Measurements from ENCODE around the gene STAT5B. TPM values are rescaled to one million over a fixed set of nuclear protein-coding genes. Genes with fewer than 3 reads are reported as not detected.

STAT5B gene
- total RNA-seq, 1 donor: 23.0 TPM

DNA sequence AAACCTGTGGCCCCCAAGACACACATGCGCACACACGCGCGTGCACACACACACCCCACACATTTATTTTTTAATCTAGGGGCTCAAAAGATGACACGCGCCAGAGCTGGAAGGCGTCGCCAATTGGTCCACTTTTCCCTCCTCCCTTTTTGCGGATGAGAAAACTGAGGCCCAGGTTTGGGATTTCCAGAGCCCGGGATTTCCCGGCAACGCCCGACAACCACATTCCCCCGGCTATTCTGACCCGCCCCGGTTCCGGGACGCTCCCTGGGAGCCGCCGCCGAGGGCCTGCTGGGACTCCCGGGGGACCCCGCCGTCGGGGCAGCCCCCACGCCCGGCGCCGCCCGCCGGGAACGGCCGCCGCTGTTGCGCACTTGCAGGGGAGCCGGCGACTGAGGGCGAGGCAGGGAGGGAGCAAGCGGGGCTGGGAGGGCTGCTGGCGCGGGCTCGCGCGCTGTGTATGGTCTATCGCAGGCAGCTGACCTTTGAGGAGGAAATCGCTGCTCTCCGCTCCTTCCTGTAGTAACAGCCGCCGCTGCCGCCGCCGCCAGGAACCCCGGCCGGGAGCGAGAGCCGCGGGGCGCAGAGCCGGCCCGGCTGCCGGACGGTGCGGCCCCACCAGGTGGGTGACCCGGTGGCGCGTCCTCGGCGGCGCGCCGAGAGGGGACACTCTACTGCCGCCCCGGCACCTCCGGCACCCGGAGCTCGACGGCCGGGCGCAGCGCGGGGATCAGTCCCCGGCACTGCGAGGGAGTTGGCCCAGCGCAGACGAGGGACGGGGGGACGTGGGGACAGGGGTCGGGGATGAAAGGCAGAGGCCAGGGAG lies 12.0 kb upstream of the STAT5B start, which contains the start of gene STAT5A:
STAT5A (plus strand) TSS at position 522 of the 826 bp plus-strand sequence. CDS start 914 bp downstream, outside the sequence.
- TF ChIP-seq CTCF (IDR thresholded peaks at IDR 0.05; ENCODE audit: insufficient read depth, low read length): no peak
- peak within 1 kb of the TSS; percentile 65 for H3K4me3 ChIP-seq (ENCODE audit: low read depth, low read length)
- DNase-seq (ENCODE audit: low read depth): peak; percentile 84

GRCh38 chr17:42287305-42287976 lies 11.2 kb upstream of the STAT5B start:
- H3K4me3 ChIP-seq (ENCODE audit: low read depth, low read length): peak overlapping the region; percentile 65
- TF ChIP-seq CTCF (IDR thresholded peaks at IDR 0.05; ENCODE audit: insufficient read depth, low read length): no peak
- peak; percentile 33 for DNase-seq (ENCODE audit: low read depth)

DNA sequence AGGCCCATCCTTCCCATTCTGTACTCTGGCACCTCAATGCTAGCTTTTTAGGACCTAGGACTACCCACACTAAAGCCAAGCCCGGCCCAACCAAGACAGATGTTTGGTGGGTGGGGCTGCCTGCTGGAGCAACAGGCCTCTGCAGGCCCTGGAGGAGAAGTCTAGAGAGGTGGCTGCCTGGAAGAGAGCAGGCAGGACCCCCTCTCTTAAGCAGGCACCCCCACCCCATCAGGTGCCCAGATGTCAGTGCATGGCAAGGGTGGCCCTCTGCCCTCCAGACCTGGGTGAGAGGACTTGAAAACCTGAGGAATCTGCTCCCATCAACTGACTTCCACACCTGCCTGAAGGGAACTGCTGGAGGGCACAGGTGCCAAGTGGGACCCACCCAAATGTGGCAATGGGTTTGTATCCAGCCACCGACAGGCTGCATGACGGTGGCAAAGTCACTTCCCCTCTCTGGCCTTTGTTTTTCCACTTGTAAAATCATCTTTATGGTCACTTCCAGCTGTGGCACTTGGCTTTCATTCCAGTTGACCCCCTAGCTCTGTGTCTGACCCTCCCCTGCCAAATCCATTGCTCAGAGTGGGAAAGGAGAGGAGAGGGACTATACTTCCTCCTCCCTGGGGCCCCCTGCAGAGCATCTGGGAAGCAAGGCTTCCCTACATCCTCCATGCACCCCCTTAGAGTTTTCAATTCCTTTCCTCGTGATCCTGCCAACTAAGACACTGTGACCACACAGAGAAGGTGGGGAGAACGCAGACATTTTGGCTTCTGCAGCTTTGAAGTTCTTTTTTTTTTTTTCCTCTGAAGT lies 10.4 kb upstream of the STAT5B start:
- no peak for TF ChIP-seq CTCF (IDR thresholded peaks at IDR 0.05; ENCODE audit: insufficient read depth, low read length)
- H3K4me3 ChIP-seq (ENCODE audit: low read depth, low read length): peak overlapping the region; percentile 22
- DNase-seq (ENCODE audit: low read depth): no peak

DNA sequence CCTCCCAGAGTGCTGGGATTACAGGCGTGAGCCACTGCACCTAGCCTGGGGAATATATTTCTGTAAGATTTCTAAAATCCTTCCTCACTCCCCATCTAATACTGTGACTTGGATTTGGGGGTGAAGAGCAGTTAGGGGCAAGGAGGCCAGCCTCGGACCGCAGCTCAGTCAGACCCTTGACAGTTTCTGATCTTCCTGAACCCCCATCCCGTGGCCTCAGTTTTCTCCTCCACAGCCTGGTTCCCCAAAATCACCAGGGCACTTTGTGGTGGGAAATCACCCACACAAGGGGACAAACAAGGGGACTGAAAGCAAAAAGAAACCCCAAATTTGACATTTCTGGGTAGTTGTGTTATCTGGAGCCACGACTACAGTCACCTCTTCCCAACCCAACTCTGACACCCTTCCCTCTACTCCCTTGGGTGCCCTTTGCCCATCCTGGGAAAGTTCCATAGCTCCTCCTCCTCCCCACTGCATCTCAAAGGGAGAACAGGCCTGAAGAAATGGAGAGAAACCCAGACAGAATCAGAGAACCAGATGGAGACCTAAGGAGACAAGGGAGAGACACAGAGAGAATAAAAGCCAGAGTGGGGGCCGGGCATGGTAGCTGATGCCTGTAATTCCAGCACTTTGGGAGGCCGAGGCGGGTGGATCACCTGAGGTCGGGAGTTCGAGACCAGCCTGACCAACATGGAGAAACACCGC lies 9.3 kb upstream of the STAT5B start:
- no peak for DNase-seq (ENCODE audit: low read depth)
- H3K4me3 ChIP-seq (ENCODE audit: low read depth, low read length): no peak overlapping the region
- TF ChIP-seq CTCF (IDR thresholded peaks at IDR 0.05; ENCODE audit: insufficient read depth, low read length): no peak

- no peak for TF ChIP-seq CTCF (IDR thresholded peaks at IDR 0.05; ENCODE audit: insufficient read depth, low read length)
- no peak for DNase-seq (ENCODE audit: low read depth)
- no peak overlapping the region for H3K4me3 ChIP-seq (ENCODE audit: low read depth, low read length)
Observed at GRCh38 chr17:42284566-42284965, 8.4 kb upstream of the STAT5B start.

DNA sequence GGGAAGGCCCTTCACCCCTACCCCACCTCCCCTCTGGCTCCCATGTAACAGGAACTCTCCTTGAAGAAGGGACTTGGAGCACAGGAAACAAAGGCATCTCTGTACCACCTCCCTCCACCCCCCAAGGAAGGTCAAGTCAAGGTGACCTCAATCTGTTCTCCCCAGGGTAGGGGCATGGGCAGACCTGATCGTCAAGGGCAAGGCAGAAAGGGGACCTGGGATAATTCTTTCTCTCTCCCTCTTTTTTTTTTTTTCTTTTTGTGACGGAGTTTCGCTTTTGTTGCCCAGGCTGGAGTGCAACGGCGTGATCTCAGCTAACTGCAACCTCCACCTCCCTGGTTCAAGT lies 7.8 kb upstream of the STAT5B start:
- DNase-seq (ENCODE audit: low read depth): no peak
- H3K4me3 ChIP-seq (ENCODE audit: low read depth, low read length): no peak overlapping the region
- TF ChIP-seq CTCF (IDR thresholded peaks at IDR 0.05; ENCODE audit: insufficient read depth, low read length): no peak
